GM18951 (cell line): ENCODE measurements around the gene SPRY4.

Experiments used
- POLR2A ChIP-seq: IDR thresholded peaks from 4 replicates; pipeline ENCODE4 v1.6.1; 2011; ENCODE audit warnings: mild to moderate bottlenecking; ENCODE audit not compliant: insufficient read length, insufficient read depth; ENCODE audit errors: extremely low read depth
- in situ Hi-C: fragments of 300-500 bp; cut with MboI; formaldehyde crosslinking; loops from one replicate; pipeline ENCODE4 v1.12.0; 2022; ENCODE audit warnings: low sequenced_read_pairs, mixed read lengths, inconsistent platforms; ENCODE audit not compliant: unreplicated experiment

SPRY4 gene

GRCh38 chr5:142316051-142316450 is 8.8 kb downstream of the SPRY4 start:
- no peak for TF ChIP-seq POLR2A
- in situ Hi-C loops: no loop called here

GRCh38 chr5:142315096-142315900 is 9.5 kb downstream of the SPRY4 start:
- TF ChIP-seq POLR2A: no peak
- in situ Hi-C loops: no loop called here

DNA sequence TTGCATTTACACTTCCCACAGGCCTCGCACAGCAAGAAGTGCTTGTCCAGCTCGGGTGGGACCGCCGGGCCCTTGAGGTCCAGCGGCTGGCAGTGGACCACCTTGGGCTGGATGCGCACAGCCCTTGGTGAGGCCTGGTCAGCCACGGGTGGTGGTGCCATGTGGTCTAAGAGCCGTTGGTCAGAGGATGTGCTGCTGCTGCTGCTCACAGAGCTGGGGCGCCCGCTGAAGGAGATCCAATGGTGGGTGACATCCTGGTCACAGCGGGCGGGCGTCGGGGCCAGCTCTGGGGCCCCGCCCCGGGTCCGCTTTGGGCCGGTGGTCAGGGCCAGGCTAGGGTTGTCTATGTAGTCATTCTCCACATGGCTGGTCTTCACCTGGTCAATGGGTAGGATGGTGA is 10.2 kb downstream of the SPRY4 start:
- in situ Hi-C loops: no loop called here
- TF ChIP-seq POLR2A: no peak

- in situ Hi-C loops: no loop called here
- TF ChIP-seq POLR2A: no peak
These were observed 10.7 kb downstream of the SPRY4 start for GRCh38 chr5:142314109-142314508.

DNA sequence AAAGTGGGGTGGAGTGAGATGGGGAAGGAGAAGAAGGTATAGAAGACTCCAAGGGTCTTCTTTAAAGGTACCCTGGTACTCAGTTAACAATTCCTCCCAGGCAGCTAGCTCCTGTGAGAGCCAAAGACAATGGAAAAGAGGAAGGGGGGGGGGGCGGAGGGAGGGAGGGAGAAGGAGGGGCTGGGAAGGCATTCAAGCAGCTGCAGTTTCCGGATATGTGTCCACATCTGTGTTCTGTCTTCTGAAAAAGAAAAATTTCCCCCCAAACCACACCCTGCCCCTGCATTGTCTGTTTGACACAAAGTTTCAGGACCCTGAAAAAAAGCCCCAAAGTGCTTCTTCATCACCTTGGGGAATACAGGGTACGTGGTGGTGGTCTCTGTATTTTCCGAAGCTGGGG is 11.1 kb downstream of the SPRY4 start:
- in situ Hi-C loops: no loop called here
- TF ChIP-seq POLR2A: no peak

DNA sequence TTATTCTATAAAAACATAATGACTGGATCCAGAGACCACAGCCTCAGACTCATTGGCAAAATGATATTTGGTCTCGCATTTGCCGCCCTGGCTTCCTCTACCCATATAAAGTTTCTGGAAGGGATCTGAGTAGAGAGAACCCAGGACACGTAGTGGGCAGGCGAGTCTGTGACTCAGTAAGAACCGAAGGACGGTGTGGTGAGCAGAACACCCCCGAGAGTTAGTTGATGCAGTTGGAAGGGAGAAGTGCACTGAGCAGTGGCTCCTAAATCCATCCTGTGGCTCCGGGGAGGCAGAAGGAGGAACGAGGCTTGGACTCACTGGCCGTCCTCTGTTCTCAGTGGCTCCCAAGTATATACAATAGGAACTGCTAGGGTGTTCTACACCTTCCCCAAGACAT is 11.5 kb downstream of the SPRY4 start:
- TF ChIP-seq POLR2A: no peak
- in situ Hi-C loops: no loop called here

GRCh38 chr5:142312399-142312798 is 12.4 kb downstream of the SPRY4 start:
- TF ChIP-seq POLR2A: no peak
- in situ Hi-C loops: no loop called here

GRCh38 chr5:142311725-142312124 is 13.1 kb downstream of the SPRY4 start:
- in situ Hi-C loops: no loop called here
- no peak for TF ChIP-seq POLR2A

DNA sequence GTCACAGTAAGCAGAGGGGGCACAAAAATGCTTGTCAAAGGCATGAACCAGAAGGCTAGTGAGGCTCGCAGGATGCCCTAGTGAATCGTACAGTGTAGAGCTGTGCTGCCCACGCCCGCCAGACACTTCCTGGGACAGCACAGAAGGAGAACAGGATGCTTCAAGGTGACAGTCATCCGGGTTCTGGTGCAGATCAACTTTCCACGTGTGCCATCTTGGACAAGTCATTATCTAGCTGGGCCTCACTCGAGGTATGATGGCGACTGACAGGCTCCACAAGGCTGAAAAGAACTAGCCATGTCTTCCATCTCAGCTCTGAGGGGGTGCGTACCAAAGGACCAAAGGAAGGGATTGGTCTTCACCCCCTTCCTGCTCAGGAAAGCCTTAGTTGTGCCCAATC is 14.0 kb downstream of the SPRY4 start:
- in situ Hi-C loops: no loop called here
- no peak for TF ChIP-seq POLR2A

DNA sequence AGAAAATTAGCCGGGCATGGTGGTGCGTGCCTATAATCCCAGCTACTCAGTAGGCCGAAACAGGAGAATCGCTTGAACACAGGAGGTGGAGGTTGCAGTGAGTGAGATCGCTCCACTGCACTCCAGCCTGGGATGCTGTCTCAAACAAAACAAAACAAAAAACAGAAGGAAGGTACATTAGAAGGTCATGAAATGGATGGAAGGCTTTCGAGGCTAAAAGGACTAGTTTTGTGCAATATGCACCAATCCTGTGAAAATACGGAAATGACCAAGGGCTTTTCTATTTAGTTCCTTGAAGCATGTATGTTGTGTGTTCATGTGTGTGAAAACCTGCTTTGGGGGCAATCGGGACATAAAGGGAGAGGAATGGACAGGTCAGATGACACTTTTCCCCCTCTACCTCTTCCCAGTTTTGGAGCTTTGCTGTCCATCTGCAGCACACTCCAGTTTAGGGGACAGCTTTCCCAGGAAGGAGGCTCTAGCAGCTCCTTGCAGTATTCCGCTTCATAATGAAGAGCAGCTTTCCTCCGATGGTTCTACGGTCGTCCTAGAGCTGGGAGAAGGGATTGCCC is 15.0 kb downstream of the SPRY4 start:
- in situ Hi-C loops: no loop called here
- TF ChIP-seq POLR2A: no peak

DNA sequence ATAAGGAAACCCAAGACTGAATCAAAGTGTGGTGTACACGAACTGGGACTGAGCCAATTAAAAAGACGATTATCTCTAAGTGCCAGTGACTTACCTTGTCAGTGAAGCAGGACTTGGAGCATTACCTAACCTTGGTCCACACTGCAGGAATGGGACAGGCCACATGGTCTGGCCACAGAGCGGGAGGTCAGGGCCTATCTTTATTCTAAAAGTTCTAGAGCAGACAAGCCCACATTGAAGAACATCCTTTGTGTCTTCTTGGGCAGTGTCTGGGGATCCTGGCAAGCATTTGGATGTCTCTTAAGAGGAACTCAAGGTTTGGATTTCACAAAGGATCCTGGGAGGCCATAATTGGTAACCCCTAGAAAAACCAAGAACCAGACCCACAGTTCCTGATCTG is 16.5 kb downstream of the SPRY4 start:
- TF ChIP-seq POLR2A: no peak
- in situ Hi-C loops: no loop called here

- in situ Hi-C loops: no loop called here
These were observed 17.5 kb downstream of the SPRY4 start for GRCh38 chr5:142307146-142307890.

GRCh38 chr5:142306077-142306502 is 18.7 kb downstream of the SPRY4 start:
- in situ Hi-C loops: no loop called here
- no peak for TF ChIP-seq POLR2A

More at GRCh38 chr5:142307146-142307890, 17.5 kb downstream of the SPRY4 start:
- no peak for TF ChIP-seq POLR2A
